Testis (tissue), 3 donors: ENCODE results near the gene MAP4K2. TPM values are rescaled to one million over a fixed set of nuclear protein-coding genes. Genes with fewer than 3 reads are reported as not detected.

Source experiments
- DNase-seq: peaks from one replicate; pipeline ENCODE4 v3.0.0-alpha.2; 2019
- H3K27ac ChIP-seq, 2 donors: fragments of 200-600 bp; sonication (generic); one replicate each; pipeline ENCODE4 v1.5.1; 2019
- H3K27me3 ChIP-seq: fragments of 200-600 bp; sonication (generic); one replicate; pipeline ENCODE4 v1.5.1; 2019
- H3K36me3 ChIP-seq: fragments of 200-600 bp; sonication (generic); one replicate; pipeline ENCODE4 v1.5.1; 2017; ENCODE audit warnings: low read depth; ENCODE audit errors: missing control alignments
- H3K4me1 ChIP-seq: fragments of 200-600 bp; sonication (generic); one replicate; pipeline ENCODE4 v1.5.1; 2019
- H3K4me3 ChIP-seq, 2 donors: fragments of 200-600 bp; sonication (generic); one replicate each; pipeline ENCODE4 v1.5.1; 2017 to 2019
- H3K9me3 ChIP-seq: fragments of 200-600 bp; sonication (generic); one replicate; pipeline ENCODE4 v1.5.1; 2017
- CTCF ChIP-seq, 3 experiments: fragments of 450-650 bp in 2 of 3; fragments of 200-600 bp in 1 of 3; sonication (generic) in 1 of 3; IDR thresholded peaks; one replicate each; pipeline ENCODE4 v1.5.1; 2016 to 2019; ENCODE audit warnings: antibody characterized with exemption in 3 of 3, mild to moderate bottlenecking in 2 of 3, moderate library complexity in 1 of 3
- POLR2A ChIP-seq: fragments of 450-650 bp; IDR thresholded peaks from one replicate; pipeline ENCODE4 v1.6.1; 2017; ENCODE audit warnings: antibody characterized with exemption, mild to moderate bottlenecking, moderate library complexity
- WGBS, 2 donors: methylation state at CpG; one replicate each; pipeline ENCODE4 v1.1.5; 2018; 5-methylcytosine and 5-hydroxymethylcytosine counted together
- intact Hi-C: fragments of 100-400 bp; cut with DNase I; formaldehyde crosslinking; loops from one replicate; pipeline ENCODE4 v1.15.1; 2023; ENCODE audit warnings: low total_unique reads
- polyA plus RNA-seq: library from polyadenylated mRNA; stranded (reverse); fragments of 350-450 nt; fragmentation: Illumina TruSeq; extraction: RNeasy Lipid Tissue Mini Kit (QIAGEN cat#74804); gene quantifications from one replicate; pipeline ENCODE4 v1.2.3, GENCODE V29; 2014; ENCODE audit warnings: low read depth, low replicate concordance; ENCODE audit not compliant: insufficient read depth
- total RNA-seq, 2 donors: library from RNA; depleted of rRNA; stranded (reverse); fragments of >200 nt; gene quantifications; one replicate each; pipeline ENCODE4 v1.2.3, GENCODE V29; 2016

The MAP4K2 gene
- total and polyA plus RNA-seq, 3 donors from 2014 or later, result 14.9 to 29.8 (median 27.7) TPM

GRCh38 chr11:64789331-64790204 lies 13.4 kb downstream of the MAP4K2 start:
- Histone ChIP-seq H3K36me3 (no peaks in the 10 kb centered on the region), H3K4me3 (no peak overlapping the region), H3K27ac (no peak overlapping the region), H3K27me3 (no peaks in the 10 kb centered on the region), H3K4me1 (peaks cover 6% of the 10 kb centered on the region), H3K9me3 (no peaks in the 10 kb centered on the region)
- TF ChIP-seq POLR2A (no peak), CTCF (IDR thresholded peaks at IDR 0.05) (no peak)
- intact Hi-C loops, result no loop called here
- 89 to 90% methylated on average over 6 to 15 of the region's 15 CpGs for WGBS, 2 donors
- no peak for DNase-seq

GRCh38 chr11:64788321-64789215 lies 14.4 kb downstream of the MAP4K2 start:
- DNase-seq, result no peak
- Histone ChIP-seq H3K9me3 (no peaks in the 10 kb centered on the region), H3K36me3 (no peaks in the 10 kb centered on the region), H3K4me1 (peaks cover 2% of the 10 kb centered on the region), H3K27ac (no peak overlapping the region), H3K27me3 (no peaks in the 10 kb centered on the region), H3K4me3 (no peak overlapping the region)
- TF ChIP-seq CTCF (IDR thresholded peaks at IDR 0.05) (no peak), POLR2A (no peak)
- 80 to 82% methylated on average over 4 to 9 of the region's 9 CpGs for WGBS, 2 donors
- intact Hi-C loops, result no loop called here

GRCh38 chr11:64787526-64788320 lies 15.3 kb downstream of the MAP4K2 start:
- TF ChIP-seq POLR2A, result no peak
- peak; percentile 31 to 64 (median 54) for TF ChIP-seq CTCF (IDR thresholded peaks at IDR 0.05)
- no peak overlapping the region for H3K27ac ChIP-seq
- H3K4me3 ChIP-seq, result no peak overlapping the region
- intact Hi-C loops, result no loop called here
- H3K36me3 ChIP-seq, result no peaks in the 10 kb centered on the region
- H3K9me3 ChIP-seq, result no peaks in the 10 kb centered on the region
- H3K4me1 ChIP-seq, result no peaks in the 10 kb centered on the region
- H3K27me3 ChIP-seq, result no peaks in the 10 kb centered on the region
- 52 to 55% methylated on average over 15 of the region's 15 CpGs for WGBS, 2 donors
- DNase-seq, result peak; percentile 77

- Histone ChIP-seq H3K4me3 (no peak overlapping the region), H3K9me3 (no peaks in the 10 kb centered on the region), H3K4me1 (no peaks in the 10 kb centered on the region), H3K36me3 (no peaks in the 10 kb centered on the region), H3K27ac (no peak overlapping the region), H3K27me3 (no peaks in the 10 kb centered on the region)
- TF ChIP-seq POLR2A, result no peak
- no peak for TF ChIP-seq CTCF (IDR thresholded peaks at IDR 0.05)
- intact Hi-C loops, result no loop called here
- no peak for DNase-seq
- WGBS, 2 donors, result 88 to 92% methylated on average over 10 of the region's 10 CpGs
Measured at GRCh38 chr11:64786308-64786707, 16.7 kb downstream of the MAP4K2 start.
